Brain microvascular endothelial cell (primary cell): Measurements from ENCODE around the gene EXOSC10.
A peak's percentile ranks its signal among the peaks of the same experiment; 100 is the strongest.
"Not testable (repeated sequence)": the region's sequence is repeated elsewhere in the genome, so short reads cannot be mapped to it uniquely, and the experiment has no call there.

Experiments
- DNase-seq: peaks from one replicate; pipeline ENCODE4 v3.0.0-alpha.2; 2020
- H3K27ac ChIP-seq: fragments of 250-450 bp; sonication (Bioruptor Pico); 2 replicates; pipeline ENCODE4 v1.5.1; 2020; ENCODE audit warnings: mild to moderate bottlenecking, moderate library complexity
- H3K27me3 ChIP-seq: fragments of 250-450 bp; sonication (Bioruptor Pico); replicated peaks from 2 replicates; pipeline ENCODE4 v1.5.1; 2020; ENCODE audit warnings: mild to moderate bottlenecking
- H3K36me3 ChIP-seq: fragments of 250-450 bp; sonication (Bioruptor Pico); replicated peaks from 2 replicates; pipeline ENCODE4 v1.5.1; 2020; ENCODE audit warnings: mild to moderate bottlenecking
- H3K4me3 ChIP-seq: 2 replicates; pipeline ENCODE4 v1.5.1; 2011; ENCODE audit warnings: low read depth, mild to moderate bottlenecking, control low read depth, low read length, moderate library complexity
- CTCF ChIP-seq: IDR thresholded peaks from 2 replicates; pipeline ENCODE4 v1.5.1; 2011; ENCODE audit warnings: low read depth, mild to moderate bottlenecking, moderate library complexity, low read length, control low read depth, inconsistent platforms; ENCODE audit errors: missing control alignments
- in situ Hi-C: cut with HindIII; loops from 2 replicates; pipeline ENCODE4 v1.10.0; 2017; ENCODE audit warnings: low sequenced_read_pairs, low pct_ligation_motif_present

EXOSC10 gene

GRCh38 chr1:11107599-11107998, 7.9 kb upstream of the EXOSC10 start:
- no peak for DNase-seq
- in situ Hi-C loops: no loop called here
- Histone ChIP-seq H3K36me3 (peaks cover 43% of the 10 kb centered on the region), H3K4me3 (no peak overlapping the region), H3K27ac (no peak overlapping the region), H3K27me3 (no peaks in the 10 kb centered on the region)
- TF ChIP-seq CTCF: no peak

DNA sequence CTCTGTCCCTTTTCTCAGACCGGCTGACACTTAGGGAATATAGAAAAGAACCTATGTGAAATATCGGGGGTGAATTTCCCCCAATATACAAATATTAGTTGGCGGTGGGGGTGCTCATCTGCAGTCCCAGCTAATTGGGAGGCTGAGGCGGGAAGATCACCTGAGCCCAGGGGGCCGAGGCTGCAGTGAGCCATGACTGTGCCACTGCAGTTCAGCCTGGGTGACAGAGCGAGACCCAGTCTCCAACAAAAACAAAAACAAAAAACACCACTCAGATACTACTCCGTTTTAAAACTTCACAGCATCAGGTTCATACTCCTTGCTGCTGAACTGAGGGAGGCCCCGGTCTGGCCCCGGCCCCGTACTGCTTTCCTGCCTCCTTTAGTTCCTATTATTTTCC, 5.9 kb upstream of the EXOSC10 start:
- in situ Hi-C loops: no loop called here
- TF ChIP-seq CTCF: no peak
- no peak for DNase-seq
- Histone ChIP-seq H3K27me3 (no peaks in the 10 kb centered on the region), H3K27ac (no peak overlapping the region), H3K4me3 (no peak overlapping the region), H3K36me3 (peaks cover 37% of the 10 kb centered on the region)

- in situ Hi-C loops: no loop called here
- no peak overlapping the region for H3K4me3 ChIP-seq
- DNase-seq: no peak
- no peak overlapping the region for H3K27ac ChIP-seq
- H3K27me3 ChIP-seq: no peaks in the 10 kb centered on the region
- peaks cover 21% of the 10 kb centered on the region for H3K36me3 ChIP-seq
- no peak for TF ChIP-seq CTCF
Measured at GRCh38 chr1:11101347-11101746, 1.7 kb upstream of the EXOSC10 start.

DNA sequence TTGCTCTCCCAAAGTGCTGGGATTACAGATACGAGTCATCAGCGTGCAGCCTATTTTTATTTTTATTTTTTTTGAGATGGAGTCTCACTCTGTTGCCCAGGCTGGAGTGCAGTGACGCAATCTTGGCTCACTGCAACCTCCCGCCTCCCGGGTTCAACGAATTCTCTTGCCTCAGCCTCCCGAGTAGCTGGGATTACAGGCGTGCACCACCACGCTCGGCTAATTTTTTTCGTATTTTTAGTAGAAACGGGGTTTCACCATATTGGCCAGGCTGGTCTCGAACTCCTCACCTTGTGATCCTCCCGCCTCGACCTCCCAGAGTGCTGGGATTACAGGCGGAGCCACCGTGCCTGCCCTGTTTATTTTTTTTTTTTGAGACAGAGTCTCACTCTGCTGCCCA, 1.1 kb upstream of the EXOSC10 start:
- H3K27ac ChIP-seq, H3K4me3 ChIP-seq, in situ Hi-C loops, DNase-seq, H3K27me3 ChIP-seq: not testable (repeated sequence)
- H3K36me3 ChIP-seq: peaks cover 20% of the 10 kb centered on the region

DNA sequence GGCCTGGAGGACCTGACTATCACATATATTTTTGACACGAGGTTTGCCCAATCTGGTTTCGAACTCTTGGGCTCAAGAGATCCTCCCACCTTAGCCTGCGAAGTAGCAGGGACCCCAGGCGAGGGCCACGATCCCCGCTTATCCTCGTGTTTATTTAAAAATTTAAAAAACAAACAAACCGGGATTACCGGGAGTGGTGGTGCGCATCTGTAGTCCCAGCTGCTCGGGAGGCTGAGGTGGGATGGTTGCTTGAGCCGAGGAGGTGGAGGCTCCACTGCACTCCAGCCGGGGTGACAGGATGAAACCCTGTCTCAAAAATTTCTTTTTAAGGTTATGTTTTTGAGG, 452 bp upstream of the EXOSC10 start:
- H3K4me3 ChIP-seq: peak overlapping the region; percentile 97
- TF ChIP-seq CTCF: no peak
- DNase-seq: no peak
- peaks cover 21% of the 10 kb centered on the region for H3K36me3 ChIP-seq
- peak overlapping the region; percentile 66 for H3K27ac ChIP-seq
- in situ Hi-C loops: no loop called here
- H3K27me3 ChIP-seq: no peaks in the 10 kb centered on the region

GRCh38 chr1:11098931-11099309, 749 bp downstream of the EXOSC10 start:
- no peak for TF ChIP-seq CTCF
- Histone ChIP-seq H3K27ac (peak overlapping the region; percentile 66), H3K36me3 (peaks cover 31% of the 10 kb centered on the region), H3K4me3 (peak overlapping the region; percentile 97), H3K27me3 (no peaks in the 10 kb centered on the region)
- no peak for DNase-seq
- in situ Hi-C loops: no loop called here

GRCh38 chr1:11083784-11084183, 15.9 kb downstream of the EXOSC10 start:
- H3K27ac ChIP-seq, in situ Hi-C loops, DNase-seq, H3K4me3 ChIP-seq, H3K27me3 ChIP-seq: not testable (repeated sequence)
- peaks cover 74% of the 10 kb centered on the region for H3K36me3 ChIP-seq
